SK-N-SH treated with all-trans-retinoic acid at 6 μM for 48 hours (cell line): Measurements from ENCODE around the gene TEC.

Experiments used
- PATZ1 ChIP-seq: fragments of 250-450 bp; sonication (Bioruptor Pico); IDR thresholded peaks from 2 replicates; pipeline ENCODE4 v1.8.0; 2020; ENCODE audit warnings: mild to moderate bottlenecking, moderate library complexity, borderline replicate concordance
- RARB ChIP-seq: fragments of 250-450 bp; sonication (Bioruptor Pico); IDR thresholded peaks from 2 replicates; pipeline ENCODE4 v1.8.0; 2021; ENCODE audit warnings: mild to moderate bottlenecking, moderate library complexity
- SNAI2 ChIP-seq: fragments of 250-450 bp; sonication (Bioruptor Pico); IDR thresholded peaks from 2 replicates; pipeline ENCODE4 v1.5.0; 2020; ENCODE audit warnings: mild to moderate bottlenecking, moderate library complexity
- TSHZ2 ChIP-seq: fragments of 250-450 bp; sonication (Bioruptor Pico); IDR thresholded peaks from 2 replicates; pipeline ENCODE4 v1.5.0; 2020; ENCODE audit warnings: mild to moderate bottlenecking, moderate library complexity
- ZFP30 ChIP-seq: fragments of 450-650 bp; formaldehyde crosslinking; IDR thresholded peaks from 2 replicates; pipeline ENCODE4 v1.5.0; 2022; ENCODE audit warnings: mild to moderate bottlenecking, moderate library complexity

GRCh38 chr4:48093991-48094416 lies 175.6 kb downstream of the TEC start:
- TF ChIP-seq TSHZ2 (CRISPR knock-in tag) (no peak), ZFP30 (CRISPR knock-in tag) (no peak), SNAI2 (CRISPR knock-in tag) (no peak), PATZ1 (CRISPR knock-in tag) (no peak), RARB (no peak)
